GM19438 (cell line): ENCODE data around the gene TEX2.
A peak's percentile ranks its signal among the peaks of the same experiment; 100 is the strongest.

Experiments used
- ATAC-seq: cut with Tn5 transposase; IDR thresholded peaks from one replicate; pipeline ENCODE4 v1.9.1; 2021; ENCODE audit warnings: low read depth; ENCODE audit not compliant: unreplicated experiment

The TEX2 gene

GRCh38 chr17:64148699-64149098, 114.4 kb downstream of the TEX2 start:
- ATAC-seq: no peak

DNA sequence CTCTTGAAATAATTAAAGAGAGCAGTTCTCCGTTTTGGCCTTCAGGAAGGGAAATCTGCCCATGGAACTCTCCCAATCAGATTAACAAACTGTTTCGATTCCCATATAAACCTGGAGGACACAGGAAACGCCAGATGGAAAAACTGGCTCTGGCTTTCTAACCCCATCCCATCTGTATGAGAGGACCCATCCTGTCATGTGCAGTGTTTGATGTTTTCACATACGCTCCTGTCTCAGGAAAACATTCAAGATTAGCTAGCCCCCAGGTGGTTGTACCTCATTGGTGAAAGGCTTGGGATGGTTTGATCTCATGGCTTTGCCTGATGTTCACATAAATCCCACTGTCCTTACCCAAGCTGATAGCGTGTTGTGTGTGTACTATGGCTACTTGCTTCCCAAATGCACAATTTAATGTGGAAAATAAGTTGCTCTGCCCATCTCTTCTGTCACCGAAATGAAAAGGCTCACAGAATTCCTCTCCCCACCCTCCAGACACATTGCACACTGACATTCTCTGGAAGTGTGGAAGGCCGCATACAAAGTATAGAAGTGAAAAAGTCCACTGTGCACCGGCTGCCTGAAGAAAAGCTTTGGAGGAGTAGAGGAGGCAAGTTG, 114.9 kb downstream of the TEX2 start:
- ATAC-seq: no peak

DNA sequence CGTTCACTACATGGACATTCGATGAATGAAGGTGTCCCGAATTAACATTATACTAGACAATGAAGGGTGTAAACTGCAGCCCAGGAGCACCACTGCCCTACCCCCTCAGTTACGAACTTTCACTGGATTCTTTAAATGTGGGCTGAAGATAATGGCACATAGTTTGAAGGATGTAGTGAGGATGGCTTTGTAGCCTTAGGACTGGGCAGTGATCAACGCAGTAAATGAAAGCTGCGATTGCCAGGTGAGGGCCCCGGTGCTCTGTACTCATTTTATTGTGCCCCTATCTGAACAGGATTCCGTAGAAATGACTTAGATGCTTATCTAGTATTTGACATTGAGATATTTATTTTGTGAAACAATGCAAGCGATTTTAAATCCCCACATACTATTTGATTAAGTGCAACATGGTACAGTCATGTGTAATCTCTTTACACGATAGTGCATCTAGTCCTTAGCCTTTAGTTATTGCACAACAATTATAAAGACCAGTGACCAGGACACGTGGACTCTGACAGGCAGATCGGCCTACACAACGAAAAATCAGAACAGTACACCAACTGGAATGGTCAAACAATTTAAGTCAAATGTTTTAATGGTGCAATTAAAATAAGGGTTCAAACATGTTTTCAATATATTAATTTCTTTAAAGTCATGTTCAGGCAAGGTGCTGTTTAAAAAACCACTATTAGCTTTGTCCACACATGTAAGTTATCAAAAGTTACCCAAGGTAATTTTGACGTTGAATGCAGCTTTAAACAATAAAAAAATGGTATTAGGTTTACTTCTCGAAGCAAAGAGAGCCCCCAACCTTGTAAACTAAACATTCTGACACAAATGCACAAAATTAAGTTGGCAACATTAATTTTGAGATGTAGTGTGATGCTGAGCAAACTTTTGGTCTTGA, 115.7 kb downstream of the TEX2 start:
- ATAC-seq: no peak

- peak; percentile 12 for ATAC-seq
These were observed 116.5 kb downstream of the TEX2 start for GRCh38 chr17:64146418-64147109.

- ATAC-seq: peak; percentile 92
These were observed 117.2 kb downstream of the TEX2 start for GRCh38 chr17:64145751-64146417.

DNA sequence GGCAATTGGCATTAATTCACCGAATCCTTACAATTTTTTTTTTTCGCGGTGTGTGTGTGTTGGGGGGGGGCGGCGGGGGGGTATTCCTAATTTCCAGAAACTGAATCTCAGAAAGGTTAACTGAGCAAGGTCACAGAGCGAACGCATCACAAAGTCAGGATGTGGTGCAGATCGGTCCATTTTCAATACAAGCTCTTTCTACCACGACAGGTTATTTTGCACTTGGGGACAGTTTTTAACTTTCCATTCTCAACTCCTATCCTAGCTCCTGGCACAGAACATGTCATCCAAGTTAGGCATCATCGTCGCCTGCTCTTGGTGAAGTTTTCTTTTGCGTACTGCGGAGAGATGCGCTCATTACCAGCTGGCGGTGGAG, 117.7 kb downstream of the TEX2 start:
- peak; percentile 6 for ATAC-seq

GRCh38 chr17:64139542-64139941, 123.5 kb downstream of the TEX2 start:
- no peak for ATAC-seq

DNA sequence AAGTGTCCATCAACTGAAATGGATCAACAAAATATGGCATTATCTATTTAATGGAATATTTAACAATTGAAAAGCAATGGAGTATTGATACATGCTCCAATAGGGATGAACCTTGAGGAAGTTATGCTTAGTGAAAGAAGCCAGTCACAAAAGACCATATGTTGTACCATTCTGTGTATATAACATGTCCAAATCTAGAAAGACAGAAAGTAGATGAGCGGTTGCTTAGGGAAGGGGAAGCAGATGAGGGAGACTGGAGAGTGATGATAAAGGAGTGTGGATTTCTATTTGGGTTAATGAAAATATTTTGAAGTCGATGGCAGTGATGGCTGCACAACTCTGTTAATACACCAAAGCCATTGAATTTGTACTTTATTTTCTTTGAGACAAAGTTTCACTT, 124.6 kb downstream of the TEX2 start:
- ATAC-seq: no peak

DNA sequence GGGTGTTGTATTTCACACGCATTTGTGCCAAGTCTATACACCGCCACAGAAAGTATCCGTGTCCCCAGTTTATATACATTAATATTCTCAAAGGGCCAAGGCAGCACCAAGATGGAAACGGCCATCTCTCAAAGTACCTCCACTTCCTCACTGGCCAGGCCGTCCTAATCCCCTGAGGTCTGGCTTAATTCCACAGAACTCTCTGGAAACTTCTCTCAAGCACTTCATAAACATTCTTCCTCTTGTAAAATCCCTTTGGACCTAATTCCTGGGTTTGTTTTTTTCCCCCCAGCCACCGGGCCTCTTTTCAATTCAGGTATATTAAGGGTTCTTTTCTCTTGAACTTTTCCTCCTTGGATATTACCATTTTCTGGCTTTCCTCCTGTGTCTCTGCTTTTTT, 128.1 kb downstream of the TEX2 start:
- no peak for ATAC-seq

- no peak for ATAC-seq
These were observed 128.7 kb downstream of the TEX2 start for GRCh38 chr17:64134216-64134970.

DNA sequence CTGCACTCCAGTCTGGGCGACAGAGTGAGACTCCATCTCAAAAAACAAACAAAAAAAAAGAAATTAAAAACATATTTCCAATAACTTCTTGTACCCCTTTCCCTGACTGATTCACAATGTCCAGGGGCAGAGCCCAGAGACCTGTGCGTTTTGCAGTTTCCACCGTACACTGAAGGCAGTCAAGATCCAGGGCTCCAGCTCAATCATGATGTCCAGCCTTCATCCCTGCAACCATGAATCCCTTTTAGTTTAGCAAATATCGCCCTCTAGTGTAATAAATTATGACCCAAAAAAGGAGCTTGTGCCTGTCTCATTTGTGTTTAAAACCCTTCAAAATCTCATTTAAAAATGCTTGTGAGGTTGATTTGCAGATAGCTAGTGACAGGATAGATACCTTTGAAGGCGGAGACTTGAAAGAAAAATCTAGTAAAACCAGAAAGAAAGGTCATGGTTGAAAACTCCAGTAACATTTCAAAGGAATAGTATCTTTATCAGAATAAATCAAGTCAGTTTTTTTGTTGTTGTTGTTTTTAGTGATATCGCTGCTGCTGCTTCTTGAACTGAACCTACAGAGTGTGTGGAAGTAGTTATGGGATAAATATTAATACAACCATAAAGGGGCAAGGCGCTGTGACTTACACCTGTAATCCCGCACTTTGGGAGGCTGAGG, 129.4 kb downstream of the TEX2 start:
- no peak for ATAC-seq

GRCh38 chr17:64131606-64132270, 131.3 kb downstream of the TEX2 start:
- no peak for ATAC-seq

- ATAC-seq: peak; percentile 32
These were observed 132.5 kb downstream of the TEX2 start for GRCh38 chr17:64130559-64131001.

DNA sequence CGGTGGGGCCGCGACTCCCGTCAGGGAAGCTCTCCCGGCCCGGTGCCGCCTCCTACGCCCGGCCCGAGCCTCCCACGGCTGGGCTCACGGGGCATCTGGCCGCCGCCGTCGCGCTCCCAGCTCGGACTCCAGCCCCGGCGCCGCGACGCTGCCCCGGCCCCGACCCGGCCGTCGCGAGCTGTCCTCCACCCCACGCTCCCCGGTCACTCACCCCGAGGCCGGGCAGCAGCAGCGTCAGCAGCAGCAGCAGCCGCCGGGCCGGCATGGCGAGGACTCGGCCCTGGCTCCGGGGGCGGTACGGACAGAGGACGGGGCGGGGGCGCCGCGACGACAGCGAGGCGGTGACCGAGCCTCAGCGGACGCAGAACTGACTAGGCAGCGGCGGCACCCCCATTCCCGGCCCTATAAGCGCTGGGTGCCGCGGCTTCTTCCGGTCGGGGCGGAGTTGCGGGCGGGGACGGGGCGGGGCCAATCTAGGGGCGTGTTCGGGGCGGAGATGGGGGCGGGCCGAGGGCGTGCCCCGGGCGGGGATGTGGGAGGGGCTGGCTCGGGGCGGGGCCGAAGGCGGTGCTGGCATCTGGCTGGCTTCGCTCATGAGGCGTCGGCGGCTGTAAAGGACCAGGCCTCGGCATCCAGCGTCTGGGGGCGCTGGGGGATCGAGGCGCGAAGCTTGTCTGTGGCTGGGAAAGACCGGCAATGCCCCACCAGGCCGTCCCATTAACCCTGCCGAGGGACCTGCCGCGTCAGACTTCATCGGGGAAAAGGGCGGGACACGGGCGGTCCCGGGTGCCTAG, 133.1 kb downstream of the TEX2 start, which contains the start of gene ERN1:
ERN1 (minus strand) TSS at position 380 of the 794 bp plus-strand sequence; CDS start at position 265, 115 bp downstream.
- ATAC-seq: peak; percentile 73

DNA sequence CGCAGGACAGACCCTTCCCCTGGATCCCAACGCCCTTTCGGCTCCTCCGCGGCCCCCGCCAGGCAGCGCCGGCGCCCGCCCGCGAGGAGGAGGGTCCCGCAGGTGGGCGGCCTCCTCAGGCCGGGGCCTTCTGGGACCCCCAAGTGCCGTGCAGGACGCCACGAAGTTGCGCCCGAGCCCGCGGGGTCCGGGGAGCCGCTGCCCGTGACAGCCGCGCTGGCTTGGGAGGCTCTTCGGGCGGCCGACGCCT, 133.6 kb downstream of the TEX2 start:
- peak; percentile 9 for ATAC-seq

DNA sequence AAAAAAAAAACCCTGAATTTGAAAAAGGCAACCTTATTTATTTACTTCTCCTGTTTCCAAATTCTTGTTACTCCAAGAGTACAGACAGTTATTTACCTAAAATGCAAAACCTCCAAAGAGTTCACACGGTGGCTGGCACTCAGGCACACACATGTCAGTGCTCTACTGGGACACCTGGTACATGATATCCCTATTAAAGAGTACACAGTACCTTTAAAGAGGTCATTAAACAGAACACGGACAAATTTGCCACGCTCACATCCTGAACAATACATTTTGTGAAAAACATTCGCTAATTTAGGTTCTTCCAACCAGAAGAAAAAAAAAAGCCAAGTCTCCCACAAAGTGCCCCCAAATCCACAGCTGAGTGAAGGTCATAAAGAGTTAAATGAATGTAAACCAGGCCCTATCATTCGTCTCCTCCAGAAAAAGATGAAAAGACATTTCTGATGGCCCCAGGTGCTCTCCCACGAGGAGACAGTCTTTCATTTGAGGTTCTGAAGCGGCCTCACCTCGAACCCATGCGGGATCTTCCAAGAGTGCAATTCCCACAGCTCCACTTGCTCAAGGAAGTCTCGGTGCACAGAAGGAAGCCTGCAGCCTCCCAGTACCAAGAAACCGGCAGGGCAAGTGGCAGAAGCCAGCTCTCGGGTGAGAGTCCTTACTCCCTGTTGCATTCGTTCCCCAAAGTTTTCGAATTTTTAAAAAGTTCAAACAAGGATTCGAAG, 134.1 kb downstream of the TEX2 start:
- ATAC-seq: peak; percentile 5

GRCh38 chr17:64126918-64127317, 136.1 kb downstream of the TEX2 start:
- ATAC-seq: no peak

DNA sequence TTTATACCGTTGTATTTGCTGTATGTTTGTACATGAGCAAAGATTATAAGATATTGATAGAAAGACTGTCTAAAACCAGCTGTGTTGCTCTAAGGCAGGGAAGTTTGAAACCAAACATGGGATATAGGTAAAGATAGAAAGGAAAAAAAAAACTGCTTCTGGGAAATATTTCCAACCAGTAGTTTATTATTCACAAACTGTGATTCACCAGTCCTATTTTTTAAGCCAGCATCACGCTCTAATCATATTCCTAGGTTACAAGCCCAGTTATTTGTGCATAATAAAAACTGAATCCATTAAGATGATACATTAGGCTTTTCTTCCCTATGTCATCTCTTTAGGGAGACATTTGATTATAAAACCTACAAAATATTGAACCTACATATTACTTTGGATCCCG, 137.1 kb downstream of the TEX2 start:
- no peak for ATAC-seq
